GM12892 (cell line): ENCODE measurements around the gene PEX11G.

Experiments
- POLR2A ChIP-seq: IDR thresholded peaks from 2 replicates; pipeline ENCODE4 v1.6.1; 2011; ENCODE audit warnings: low read depth, low read length, control low read depth
- POLR2AphosphoS5 ChIP-seq: IDR thresholded peaks from 2 replicates; pipeline ENCODE4 v1.6.1; 2011; ENCODE audit warnings: low read depth, low read length, control low read depth
- TAF1 ChIP-seq: IDR thresholded peaks from 2 replicates; pipeline ENCODE4 v1.6.1; 2011; ENCODE audit warnings: low read depth, mild to moderate bottlenecking, control low read depth, low read length, borderline replicate concordance

DNA sequence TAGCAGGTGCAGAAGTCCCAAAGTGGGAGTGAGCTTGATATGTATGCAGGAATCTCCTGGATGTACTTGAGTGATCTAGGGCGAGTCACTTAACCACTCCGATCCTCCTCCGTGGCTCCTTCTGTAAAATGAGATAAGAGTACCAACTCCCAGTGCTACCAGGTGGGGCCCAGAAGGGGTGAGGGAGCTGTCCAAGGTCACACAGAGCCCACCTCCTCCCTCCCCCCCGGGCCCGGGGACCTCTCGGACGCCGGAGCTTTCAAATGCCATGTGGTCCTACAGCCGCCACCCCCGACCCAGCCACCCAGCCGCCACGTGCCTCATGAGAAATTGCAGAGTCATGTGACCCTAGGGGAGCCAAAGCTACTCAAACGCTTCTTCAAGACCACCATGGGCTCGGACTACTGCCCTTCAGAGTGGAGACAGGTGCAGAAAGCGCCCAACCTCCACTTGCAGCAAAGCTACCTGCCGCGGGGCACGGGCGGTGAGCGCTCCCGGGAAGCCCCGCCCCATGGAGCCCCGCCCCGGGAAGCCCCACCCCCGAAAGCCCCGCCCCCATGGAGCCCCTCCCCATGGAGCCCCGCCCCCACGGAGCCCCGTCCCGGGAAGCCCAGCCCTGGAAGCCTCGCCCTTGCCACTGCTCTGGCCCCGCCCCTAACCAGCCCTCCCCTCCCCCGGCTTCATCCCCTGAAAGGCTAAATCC, 17.0 kb upstream of the PEX11G start:
- TF ChIP-seq POLR2AphosphoS5 (no peak), POLR2A (no peak), TAF1 (no peak)
